HEK293 (cell line): ENCODE measurements around the gene SYT6.

Experiments used
- CTCF ChIA-PET: fragments of 350-600 bp; formaldehyde crosslinking; extraction: SDS; loops from one replicate; lab custom pipeline; 2021; ENCODE audit warnings: antibody characterized with exemption; lab: Yijun Ruan, JAX
- POLR2A ChIA-PET: fragments of 300-600 bp; formaldehyde crosslinking; extraction: SDS; loops from one replicate; lab custom pipeline; 2020; ENCODE audit warnings: antibody characterized with exemption, inconsistent platforms; lab: Yijun Ruan, JAX
- H3K27ac ChIP-seq: fragments of 200-500 bp; sonication (Bioruptor generic); 2 replicates; pipeline ENCODE4 v1.5.1; 2014; ENCODE audit warnings: low read depth, low read length, control low read depth, inconsistent platforms; ENCODE audit errors: extremely low read depth
- H3K36me3 ChIP-seq, 2 experiments: fragments of 200-500 bp in 1 of 2; sonication (Bioruptor generic) in 1 of 2; 1 replicate in 1 of 2; 2 replicates in 1 of 2; pipeline ENCODE4 v1.5.1; 2014 to 2017; ENCODE audit warnings: inconsistent platforms in 2 of 2, low read length in 2 of 2; ENCODE audit not compliant: control insufficient read depth in 2 of 2, insufficient read depth in 1 of 2
- H3K4me1 ChIP-seq: fragments of 200-500 bp; sonication (Bioruptor generic); 2 replicates; pipeline ENCODE4 v1.5.1; 2014; ENCODE audit warnings: mild to moderate bottlenecking, low read length, inconsistent platforms; ENCODE audit not compliant: control insufficient read depth, insufficient read depth
- H3K4me3 ChIP-seq: 2 replicates; pipeline ENCODE4 v1.5.1; 2011; ENCODE audit warnings: low read depth, mild to moderate bottlenecking, control low read depth, low read length, moderate library complexity
- H3K9me3 ChIP-seq: fragments of 200-500 bp; sonication (Bioruptor generic); 2 replicates; pipeline ENCODE4 v1.5.1; 2014; ENCODE audit warnings: low read depth, low read length, inconsistent platforms; ENCODE audit not compliant: control insufficient read depth, insufficient read depth
- GLI2 ChIP-seq: fragments of 450-650 bp; formaldehyde crosslinking; IDR thresholded peaks from 2 replicates; pipeline ENCODE4; 2017; ENCODE audit warnings: missing biosample characterization, missing genetic modification characterization, low read depth, borderline replicate concordance
- KLF10 ChIP-seq: fragments of 450-650 bp; IDR thresholded peaks from 2 replicates; pipeline ENCODE4 v1.5.1; 2018; ENCODE audit warnings: missing biosample characterization, mild to moderate bottlenecking, missing genetic modification characterization
- KLF8 ChIP-seq: fragments of 450-650 bp; formaldehyde crosslinking; IDR thresholded peaks from 2 replicates; pipeline ENCODE4 v1.5.1; 2016; ENCODE audit warnings: missing biosample characterization, missing genetic modification characterization
- KLF9 ChIP-seq: fragments of 450-650 bp; formaldehyde crosslinking; IDR thresholded peaks from 2 replicates; pipeline ENCODE4 v1.5.1; 2016; ENCODE audit warnings: missing biosample characterization, missing genetic modification characterization, low read depth
- OVOL3 ChIP-seq: fragments of 450-650 bp; formaldehyde crosslinking; IDR thresholded peaks from 2 replicates; pipeline ENCODE4 v1.5.1; 2016; ENCODE audit warnings: missing biosample characterization, missing genetic modification characterization
- PRDM1 ChIP-seq: fragments of 450-650 bp; formaldehyde crosslinking; IDR thresholded peaks from 2 replicates; pipeline ENCODE4; 2016; ENCODE audit warnings: missing biosample characterization, missing genetic modification characterization
- SALL2 ChIP-seq: fragments of 450-650 bp; formaldehyde crosslinking; IDR thresholded peaks from 2 replicates; pipeline ENCODE4 v1.5.0; 2017; ENCODE audit warnings: missing biosample characterization, mild to moderate bottlenecking, missing genetic modification characterization, borderline replicate concordance
- ZFHX2 ChIP-seq: fragments of 450-650 bp; formaldehyde crosslinking; conservative IDR thresholded peaks from 2 replicates; pipeline ENCODE4 v1.5.1; 2016; ENCODE audit warnings: missing biosample characterization, missing genetic modification characterization
- ZFP3 ChIP-seq: fragments of 450-650 bp; formaldehyde crosslinking; IDR thresholded peaks from 2 replicates; pipeline ENCODE4 v1.5.1; 2016; ENCODE audit warnings: low read depth, missing biosample characterization, missing genetic modification characterization
- ZNF223 ChIP-seq: fragments of 450-650 bp; formaldehyde crosslinking; IDR thresholded peaks from 2 replicates; pipeline ENCODE4 v1.5.1; 2016; ENCODE audit warnings: missing biosample characterization, missing genetic modification characterization
- ZNF354C ChIP-seq: fragments of 450-650 bp; formaldehyde crosslinking; IDR thresholded peaks from 2 replicates; pipeline ENCODE4 v1.5.1; 2016; ENCODE audit warnings: missing biosample characterization, missing genetic modification characterization, low read depth, borderline replicate concordance
- ZNF660 ChIP-seq: fragments of 450-650 bp; IDR thresholded peaks from 2 replicates; pipeline ENCODE4 v1.5.1; 2018; ENCODE audit warnings: missing biosample characterization, mild to moderate bottlenecking, missing genetic modification characterization
- ZNF701 ChIP-seq: fragments of 450-650 bp; formaldehyde crosslinking; IDR thresholded peaks from 2 replicates; pipeline ENCODE4 v1.5.1; 2016; ENCODE audit warnings: missing biosample characterization, missing genetic modification characterization
- ZNF785 ChIP-seq: fragments of 450-650 bp; formaldehyde crosslinking; IDR thresholded peaks from 2 replicates; pipeline ENCODE4 v1.5.1; 2016; ENCODE audit warnings: missing biosample characterization, missing genetic modification characterization
- TF ChIP-seq, protein P1 (sequence below): fragments of 450-650 bp; formaldehyde crosslinking; IDR thresholded peaks from 2 replicates; pipeline ENCODE4 v1.5.1; 2016; ENCODE audit warnings: missing biosample characterization, missing genetic modification characterization
- TF ChIP-seq, protein P2 (sequence below): fragments of 450-650 bp; IDR thresholded peaks from 2 replicates; pipeline ENCODE4 v1.5.1; 2018; ENCODE audit warnings: missing biosample characterization, missing genetic modification characterization
- TF ChIP-seq, protein P3 (sequence below): fragments of 450-650 bp; formaldehyde crosslinking; conservative IDR thresholded peaks from 2 replicates; pipeline ENCODE4 v1.5.1; 2016; ENCODE audit warnings: low read depth, missing biosample characterization, missing genetic modification characterization
- TF ChIP-seq, protein P4 (sequence below): fragments of 450-650 bp; formaldehyde crosslinking; IDR thresholded peaks from 2 replicates; pipeline ENCODE4 v1.5.1; 2016; ENCODE audit warnings: missing biosample characterization, missing genetic modification characterization

The SYT6 gene

DNA sequence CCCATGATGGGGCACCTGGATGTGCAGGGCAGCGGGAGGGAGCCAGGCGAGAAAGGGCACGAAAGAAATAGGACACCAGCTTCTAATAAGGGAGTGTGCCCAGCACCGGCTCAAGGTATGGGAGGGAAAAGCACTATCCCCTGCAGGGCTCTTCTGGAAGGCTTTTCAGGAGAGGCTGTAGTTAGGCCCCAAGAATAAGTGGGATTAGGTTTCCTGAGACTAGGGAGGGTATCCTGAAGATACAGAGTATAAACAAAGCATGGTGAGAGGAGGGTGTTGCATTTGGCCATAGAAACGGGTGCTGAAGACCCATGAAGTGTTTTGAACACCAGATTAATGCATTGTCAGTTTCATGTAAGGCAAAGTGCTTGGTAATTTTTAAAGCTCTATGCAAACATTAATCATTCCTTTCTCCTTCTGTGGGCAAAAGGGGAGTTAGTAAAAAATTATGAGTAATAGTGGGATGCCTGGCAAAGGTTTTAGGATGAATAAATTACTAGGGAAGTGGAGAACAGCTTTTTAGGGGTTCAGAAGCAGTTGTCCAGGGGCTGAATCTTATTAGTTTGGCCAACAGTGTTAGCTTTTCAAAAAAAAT lies 74.0 kb downstream of the SYT6 start (continued):
- TF ChIP-seq, protein P1, sequence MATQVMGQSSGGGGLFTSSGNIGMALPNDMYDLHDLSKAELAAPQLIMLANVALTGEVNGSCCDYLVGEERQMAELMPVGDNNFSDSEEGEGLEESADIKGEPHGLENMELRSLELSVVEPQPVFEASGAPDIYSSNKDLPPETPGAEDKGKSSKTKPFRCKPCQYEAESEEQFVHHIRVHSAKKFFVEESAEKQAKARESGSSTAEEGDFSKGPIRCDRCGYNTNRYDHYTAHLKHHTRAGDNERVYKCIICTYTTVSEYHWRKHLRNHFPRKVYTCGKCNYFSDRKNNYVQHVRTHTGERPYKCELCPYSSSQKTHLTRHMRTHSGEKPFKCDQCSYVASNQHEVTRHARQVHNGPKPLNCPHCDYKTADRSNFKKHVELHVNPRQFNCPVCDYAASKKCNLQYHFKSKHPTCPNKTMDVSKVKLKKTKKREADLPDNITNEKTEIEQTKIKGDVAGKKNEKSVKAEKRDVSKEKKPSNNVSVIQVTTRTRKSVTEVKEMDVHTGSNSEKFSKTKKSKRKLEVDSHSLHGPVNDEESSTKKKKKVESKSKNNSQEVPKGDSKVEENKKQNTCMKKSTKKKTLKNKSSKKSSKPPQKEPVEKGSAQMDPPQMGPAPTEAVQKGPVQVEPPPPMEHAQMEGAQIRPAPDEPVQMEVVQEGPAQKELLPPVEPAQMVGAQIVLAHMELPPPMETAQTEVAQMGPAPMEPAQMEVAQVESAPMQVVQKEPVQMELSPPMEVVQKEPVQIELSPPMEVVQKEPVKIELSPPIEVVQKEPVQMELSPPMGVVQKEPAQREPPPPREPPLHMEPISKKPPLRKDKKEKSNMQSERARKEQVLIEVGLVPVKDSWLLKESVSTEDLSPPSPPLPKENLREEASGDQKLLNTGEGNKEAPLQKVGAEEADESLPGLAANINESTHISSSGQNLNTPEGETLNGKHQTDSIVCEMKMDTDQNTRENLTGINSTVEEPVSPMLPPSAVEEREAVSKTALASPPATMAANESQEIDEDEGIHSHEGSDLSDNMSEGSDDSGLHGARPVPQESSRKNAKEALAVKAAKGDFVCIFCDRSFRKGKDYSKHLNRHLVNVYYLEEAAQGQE (tag by site-specific recombination), result no peak
- TF ChIP-seq, protein P2, sequence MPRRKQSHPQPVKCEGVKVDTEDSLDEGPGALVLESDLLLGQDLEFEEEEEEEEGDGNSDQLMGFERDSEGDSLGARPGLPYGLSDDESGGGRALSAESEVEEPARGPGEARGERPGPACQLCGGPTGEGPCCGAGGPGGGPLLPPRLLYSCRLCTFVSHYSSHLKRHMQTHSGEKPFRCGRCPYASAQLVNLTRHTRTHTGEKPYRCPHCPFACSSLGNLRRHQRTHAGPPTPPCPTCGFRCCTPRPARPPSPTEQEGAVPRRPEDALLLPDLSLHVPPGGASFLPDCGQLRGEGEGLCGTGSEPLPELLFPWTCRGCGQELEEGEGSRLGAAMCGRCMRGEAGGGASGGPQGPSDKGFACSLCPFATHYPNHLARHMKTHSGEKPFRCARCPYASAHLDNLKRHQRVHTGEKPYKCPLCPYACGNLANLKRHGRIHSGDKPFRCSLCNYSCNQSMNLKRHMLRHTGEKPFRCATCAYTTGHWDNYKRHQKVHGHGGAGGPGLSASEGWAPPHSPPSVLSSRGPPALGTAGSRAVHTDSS (tag by site-specific recombination), result no peak
- TF ChIP-seq, protein P3, sequence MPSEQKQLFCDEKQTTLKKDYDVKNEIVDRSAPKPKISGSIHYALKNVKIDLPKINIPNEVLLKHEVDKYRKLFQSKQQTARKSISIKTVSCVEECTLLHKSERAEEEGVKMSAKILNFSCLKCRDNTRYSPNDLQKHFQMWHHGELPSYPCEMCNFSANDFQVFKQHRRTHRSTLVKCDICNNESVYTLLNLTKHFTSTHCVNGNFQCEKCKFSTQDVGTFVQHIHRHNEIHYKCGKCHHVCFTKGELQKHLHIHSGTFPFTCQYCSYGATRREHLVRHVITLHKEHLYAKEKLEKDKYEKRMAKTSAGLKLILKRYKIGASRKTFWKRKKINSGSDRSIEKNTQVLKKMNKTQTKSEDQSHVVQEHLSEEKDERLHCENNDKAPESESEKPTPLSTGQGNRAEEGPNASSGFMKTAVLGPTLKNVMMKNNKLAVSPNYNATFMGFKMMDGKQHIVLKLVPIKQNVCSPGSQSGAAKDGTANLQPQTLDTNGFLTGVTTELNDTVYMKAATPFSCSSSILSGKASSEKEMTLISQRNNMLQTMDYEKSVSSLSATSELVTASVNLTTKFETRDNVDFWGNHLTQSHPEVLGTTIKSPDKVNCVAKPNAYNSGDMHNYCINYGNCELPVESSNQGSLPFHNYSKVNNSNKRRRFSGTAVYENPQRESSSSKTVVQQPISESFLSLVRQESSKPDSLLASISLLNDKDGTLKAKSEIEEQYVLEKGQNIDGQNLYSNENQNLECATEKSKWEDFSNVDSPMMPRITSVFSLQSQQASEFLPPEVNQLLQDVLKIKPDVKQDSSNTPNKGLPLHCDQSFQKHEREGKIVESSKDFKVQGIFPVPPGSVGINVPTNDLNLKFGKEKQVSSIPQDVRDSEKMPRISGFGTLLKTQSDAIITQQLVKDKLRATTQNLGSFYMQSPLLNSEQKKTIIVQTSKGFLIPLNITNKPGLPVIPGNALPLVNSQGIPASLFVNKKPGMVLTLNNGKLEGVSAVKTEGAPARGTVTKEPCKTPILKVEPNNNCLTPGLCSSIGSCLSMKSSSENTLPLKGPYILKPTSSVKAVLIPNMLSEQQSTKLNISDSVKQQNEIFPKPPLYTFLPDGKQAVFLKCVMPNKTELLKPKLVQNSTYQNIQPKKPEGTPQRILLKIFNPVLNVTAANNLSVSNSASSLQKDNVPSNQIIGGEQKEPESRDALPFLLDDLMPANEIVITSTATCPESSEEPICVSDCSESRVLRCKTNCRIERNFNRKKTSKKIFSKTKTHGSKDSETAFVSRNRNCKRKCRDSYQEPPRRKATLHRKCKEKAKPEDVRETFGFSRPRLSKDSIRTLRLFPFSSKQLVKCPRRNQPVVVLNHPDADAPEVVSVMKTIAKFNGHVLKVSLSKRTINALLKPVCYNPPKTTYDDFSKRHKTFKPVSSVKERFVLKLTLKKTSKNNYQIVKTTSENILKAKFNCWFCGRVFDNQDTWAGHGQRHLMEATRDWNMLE, result no peak
- TF ChIP-seq ZFP3 (tag by site-specific recombination) (no peak), KLF9 (no peak), KLF8 (no peak), GLI2 (tag by site-specific recombination) (no peak)
- TF ChIP-seq, protein P4, sequence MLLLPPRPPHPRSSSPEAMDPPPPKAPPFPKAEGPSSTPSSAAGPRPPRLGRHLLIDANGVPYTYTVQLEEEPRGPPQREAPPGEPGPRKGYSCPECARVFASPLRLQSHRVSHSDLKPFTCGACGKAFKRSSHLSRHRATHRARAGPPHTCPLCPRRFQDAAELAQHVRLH (tag by site-specific recombination), result no peak

DNA sequence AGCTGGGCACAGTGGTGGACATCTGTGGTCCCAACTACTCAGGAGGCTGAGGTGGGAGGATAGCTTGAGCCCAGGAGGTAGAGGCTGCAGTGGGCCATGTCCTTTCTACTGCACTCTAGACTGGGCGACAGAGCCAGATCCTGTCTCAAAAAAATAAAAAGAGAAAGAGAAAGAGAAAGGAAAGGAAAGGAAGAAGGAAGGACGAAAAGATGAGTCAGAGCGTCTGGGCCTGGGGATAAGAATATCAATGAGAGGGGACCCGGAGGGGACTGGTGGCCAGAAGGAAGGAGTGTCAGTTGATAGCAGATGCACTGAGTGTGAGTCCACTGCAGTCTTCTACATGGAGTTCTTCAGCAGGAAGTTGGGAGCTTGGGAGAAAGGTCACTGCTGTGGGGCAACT lies 75.6 kb downstream of the SYT6 start:
- CTCF ChIA-PET, result no interaction called here
- peaks cover 13% of the 10 kb centered on the region for H3K4me1 ChIP-seq
- POLR2A ChIA-PET, result no interaction called here

DNA sequence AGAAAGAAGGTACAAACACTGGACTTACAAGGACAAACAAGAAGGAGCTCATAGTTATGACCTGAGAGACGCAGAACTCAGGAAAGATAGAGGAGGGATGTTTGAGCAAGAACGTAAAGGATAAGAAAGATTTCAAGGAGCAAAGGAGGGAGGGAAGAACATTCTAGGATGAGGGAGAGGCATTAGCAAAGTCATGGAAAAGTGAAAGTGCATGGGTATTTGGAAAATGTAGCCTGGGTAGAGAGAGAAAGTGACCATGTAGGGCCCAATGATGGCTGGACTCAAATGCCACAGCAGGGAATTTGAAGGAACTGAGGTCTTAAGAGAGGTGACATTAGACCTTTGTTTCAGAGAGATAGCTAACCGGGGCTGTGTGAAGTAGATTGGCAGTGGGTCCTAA lies 76.5 kb downstream of the SYT6 start:
- CTCF ChIA-PET, result no interaction called here
- POLR2A ChIA-PET, result no interaction called here
- no peak overlapping the region for H3K27ac ChIP-seq
- peaks cover 13% of the 10 kb centered on the region for H3K4me1 ChIP-seq
- H3K9me3 ChIP-seq, result 0 out of 2 replicates have a peak, but pooled peaks cover 3% of the 10 kb centered on the region
- TF ChIP-seq PRDM1 (tag by site-specific recombination) (peak; percentile 54), ZNF785 (no peak)
- no peak overlapping the region for H3K4me3 ChIP-seq
- H3K36me3 ChIP-seq, result no peaks in the 10 kb centered on the region

More for the DNA sequence above, 75.6 kb downstream of the SYT6 start:
- H3K36me3 ChIP-seq, result no peaks in the 10 kb centered on the region
- no peaks in the 10 kb centered on the region for H3K9me3 ChIP-seq
- no peak overlapping the region for H3K27ac ChIP-seq
- H3K4me3 ChIP-seq, result no peak overlapping the region
- TF ChIP-seq OVOL3 (tag by site-specific recombination), result no peak
- TF ChIP-seq ZNF701 (tag by site-specific recombination), result no peak
- TF ChIP-seq ZFHX2, result no peak
- no peak for TF ChIP-seq KLF10 (tag by site-specific recombination)
- TF ChIP-seq ZNF223 (tag by site-specific recombination), result no peak
- TF ChIP-seq ZNF354C (tag by site-specific recombination), result no peak
- 0 out of 2 replicates have a peak, but pooled peaks have one; percentile 29 for TF ChIP-seq PRDM1 (tag by site-specific recombination)
- no peak for TF ChIP-seq ZNF660 (tag by site-specific recombination)
- TF ChIP-seq SALL2, result no peak
